Measurements from ENCODE around the gene CD59. TPM values are rescaled to one million over a fixed set of nuclear protein-coding genes. Genes with fewer than 3 reads are reported as not detected.
A peak's percentile ranks its signal among the peaks of the same experiment; 100 is the strongest.

The CD59 gene
- total and polyA plus RNA-seq, 2 of the 13 experiments (the other 11 are each of a cell fraction or from before 2014, with no cell fraction given): 127 to 289 TPM

DNA sequence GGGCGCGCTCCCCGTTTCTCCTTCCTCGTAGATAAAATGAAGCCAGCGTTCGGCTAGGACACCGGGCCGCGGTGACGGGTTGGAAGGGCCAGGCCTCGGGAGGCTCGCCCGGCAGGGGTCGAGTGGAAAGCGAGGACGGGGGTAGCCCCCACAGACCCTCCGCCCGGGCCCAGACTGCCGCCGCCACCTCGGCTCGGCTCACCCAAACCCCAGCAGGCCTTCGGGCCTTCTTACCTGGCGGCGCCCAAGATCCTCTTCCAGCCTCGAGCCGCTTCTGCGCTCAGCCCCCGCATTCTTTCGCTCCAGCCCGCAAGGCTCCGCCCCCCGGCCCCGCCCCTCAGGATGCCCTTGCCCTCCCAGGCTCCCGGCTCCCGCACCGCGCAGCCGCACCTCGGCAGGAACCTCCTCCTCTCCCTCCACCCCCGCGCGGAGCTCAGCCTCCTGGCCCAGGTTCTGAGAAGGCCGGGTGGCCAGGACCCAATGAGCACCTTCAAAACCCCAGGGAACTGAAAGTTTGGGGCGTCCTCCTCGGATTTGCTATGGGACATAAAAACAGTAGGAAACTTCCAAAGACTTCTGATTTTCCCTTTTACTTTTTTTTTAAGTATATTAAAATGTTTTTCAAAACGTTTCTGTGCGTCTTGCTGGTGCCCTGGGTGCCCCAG is at the start of gene CD59 (continued):
- no peak for TF ChIP-seq CEBPB (IDR thresholded peaks at IDR 0.05; ENCODE audit: borderline replicate concordance, low read depth, low read length)
- peak; percentile 40; the same call in 1 of the 2 replicates for TF ChIP-seq YEATS4 (CRISPR knock-in tag; IDR thresholded peaks at IDR 0.05; ENCODE audit: borderline replicate concordance)
- peak; percentile 72; the same call in 1 of the 2 replicates for TF ChIP-seq SAP130 (CRISPR knock-in tag; IDR thresholded peaks at IDR 0.05; ENCODE audit: low read depth)
- peak; percentile 58; the same call in 1 of the 2 replicates for TF ChIP-seq PHF21A (CRISPR knock-in tag; IDR thresholded peaks at IDR 0.05)
- TF ChIP-seq ZNF382 (CRISPR knock-in tag; IDR thresholded peaks at IDR 0.05; ENCODE audit: borderline replicate concordance): no peak
- TF ChIP-seq ZNF431 (CRISPR knock-in tag; IDR thresholded peaks at IDR 0.05; ENCODE audit: borderline replicate concordance, low read depth): peak; percentile 57; the same call in 1 of the 2 replicates
- TF ChIP-seq KDM2A (CRISPR knock-in tag; IDR thresholded peaks at IDR 0.05; ENCODE audit: borderline replicate concordance, low read depth): peak; percentile 28; the same call in 1 of the 2 replicates
- TF ChIP-seq, protein P1, sequence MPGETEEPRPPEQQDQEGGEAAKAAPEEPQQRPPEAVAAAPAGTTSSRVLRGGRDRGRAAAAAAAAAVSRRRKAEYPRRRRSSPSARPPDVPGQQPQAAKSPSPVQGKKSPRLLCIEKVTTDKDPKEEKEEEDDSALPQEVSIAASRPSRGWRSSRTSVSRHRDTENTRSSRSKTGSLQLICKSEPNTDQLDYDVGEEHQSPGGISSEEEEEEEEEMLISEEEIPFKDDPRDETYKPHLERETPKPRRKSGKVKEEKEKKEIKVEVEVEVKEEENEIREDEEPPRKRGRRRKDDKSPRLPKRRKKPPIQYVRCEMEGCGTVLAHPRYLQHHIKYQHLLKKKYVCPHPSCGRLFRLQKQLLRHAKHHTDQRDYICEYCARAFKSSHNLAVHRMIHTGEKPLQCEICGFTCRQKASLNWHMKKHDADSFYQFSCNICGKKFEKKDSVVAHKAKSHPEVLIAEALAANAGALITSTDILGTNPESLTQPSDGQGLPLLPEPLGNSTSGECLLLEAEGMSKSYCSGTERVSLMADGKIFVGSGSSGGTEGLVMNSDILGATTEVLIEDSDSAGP (CRISPR knock-in tag; IDR thresholded peaks at IDR 0.05; ENCODE audit: borderline replicate concordance): peak; percentile 52; the same call in 1 of the 2 replicates
- TF ChIP-seq RBFOX2 (IDR thresholded peaks at IDR 0.05; ENCODE audit: low read depth, low read length): peak; percentile 82
- peak; percentile 69 for TF ChIP-seq KAT8 (CRISPR knock-in tag; IDR thresholded peaks at IDR 0.05)
- TF ChIP-seq NFRKB (IDR thresholded peaks at IDR 0.05): no peak
- no peak for TF ChIP-seq ZNF772 (CRISPR knock-in tag; IDR thresholded peaks at IDR 0.05)
- peak; percentile 78; the same call in 1 of the 2 replicates for TF ChIP-seq ZBTB20 (CRISPR knock-in tag; IDR thresholded peaks at IDR 0.05; ENCODE audit: borderline replicate concordance, low read depth)
- TF ChIP-seq, protein P2, sequence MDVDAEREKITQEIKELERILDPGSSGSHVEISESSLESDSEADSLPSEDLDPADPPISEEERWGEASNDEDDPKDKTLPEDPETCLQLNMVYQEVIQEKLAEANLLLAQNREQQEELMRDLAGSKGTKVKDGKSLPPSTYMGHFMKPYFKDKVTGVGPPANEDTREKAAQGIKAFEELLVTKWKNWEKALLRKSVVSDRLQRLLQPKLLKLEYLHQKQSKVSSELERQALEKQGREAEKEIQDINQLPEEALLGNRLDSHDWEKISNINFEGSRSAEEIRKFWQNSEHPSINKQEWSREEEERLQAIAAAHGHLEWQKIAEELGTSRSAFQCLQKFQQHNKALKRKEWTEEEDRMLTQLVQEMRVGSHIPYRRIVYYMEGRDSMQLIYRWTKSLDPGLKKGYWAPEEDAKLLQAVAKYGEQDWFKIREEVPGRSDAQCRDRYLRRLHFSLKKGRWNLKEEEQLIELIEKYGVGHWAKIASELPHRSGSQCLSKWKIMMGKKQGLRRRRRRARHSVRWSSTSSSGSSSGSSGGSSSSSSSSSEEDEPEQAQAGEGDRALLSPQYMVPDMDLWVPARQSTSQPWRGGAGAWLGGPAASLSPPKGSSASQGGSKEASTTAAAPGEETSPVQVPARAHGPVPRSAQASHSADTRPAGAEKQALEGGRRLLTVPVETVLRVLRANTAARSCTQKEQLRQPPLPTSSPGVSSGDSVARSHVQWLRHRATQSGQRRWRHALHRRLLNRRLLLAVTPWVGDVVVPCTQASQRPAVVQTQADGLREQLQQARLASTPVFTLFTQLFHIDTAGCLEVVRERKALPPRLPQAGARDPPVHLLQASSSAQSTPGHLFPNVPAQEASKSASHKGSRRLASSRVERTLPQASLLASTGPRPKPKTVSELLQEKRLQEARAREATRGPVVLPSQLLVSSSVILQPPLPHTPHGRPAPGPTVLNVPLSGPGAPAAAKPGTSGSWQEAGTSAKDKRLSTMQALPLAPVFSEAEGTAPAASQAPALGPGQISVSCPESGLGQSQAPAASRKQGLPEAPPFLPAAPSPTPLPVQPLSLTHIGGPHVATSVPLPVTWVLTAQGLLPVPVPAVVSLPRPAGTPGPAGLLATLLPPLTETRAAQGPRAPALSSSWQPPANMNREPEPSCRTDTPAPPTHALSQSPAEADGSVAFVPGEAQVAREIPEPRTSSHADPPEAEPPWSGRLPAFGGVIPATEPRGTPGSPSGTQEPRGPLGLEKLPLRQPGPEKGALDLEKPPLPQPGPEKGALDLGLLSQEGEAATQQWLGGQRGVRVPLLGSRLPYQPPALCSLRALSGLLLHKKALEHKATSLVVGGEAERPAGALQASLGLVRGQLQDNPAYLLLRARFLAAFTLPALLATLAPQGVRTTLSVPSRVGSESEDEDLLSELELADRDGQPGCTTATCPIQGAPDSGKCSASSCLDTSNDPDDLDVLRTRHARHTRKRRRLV (CRISPR knock-in tag; IDR thresholded peaks at IDR 0.05): peak; percentile 76; the same call in 1 of the 2 replicates
- TF ChIP-seq ZNF264 (CRISPR knock-in tag; IDR thresholded peaks at IDR 0.05): 0 out of 2 replicates have a peak, but pooled peaks have one; percentile 11
- peak; percentile 41; the same call in 1 of the 3 replicates for TF ChIP-seq MXI1 (IDR thresholded peaks at IDR 0.05; ENCODE audit: borderline replicate concordance, low read depth, low read length)
- TF ChIP-seq, protein P3, sequence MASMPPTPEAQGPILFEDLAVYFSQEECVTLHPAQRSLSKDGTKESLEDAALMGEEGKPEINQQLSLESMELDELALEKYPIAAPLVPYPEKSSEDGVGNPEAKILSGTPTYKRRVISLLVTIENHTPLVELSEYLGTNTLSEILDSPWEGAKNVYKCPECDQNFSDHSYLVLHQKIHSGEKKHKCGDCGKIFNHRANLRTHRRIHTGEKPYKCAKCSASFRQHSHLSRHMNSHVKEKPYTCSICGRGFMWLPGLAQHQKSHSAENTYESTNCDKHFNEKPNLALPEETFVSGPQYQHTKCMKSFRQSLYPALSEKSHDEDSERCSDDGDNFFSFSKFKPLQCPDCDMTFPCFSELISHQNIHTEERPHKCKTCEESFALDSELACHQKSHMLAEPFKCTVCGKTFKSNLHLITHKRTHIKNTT (CRISPR knock-in tag; IDR thresholded peaks at IDR 0.05): peak; percentile 61; the same call in 1 of the 2 replicates
- TF ChIP-seq ZNF781 (CRISPR knock-in tag; IDR thresholded peaks at IDR 0.05; ENCODE audit: borderline replicate concordance, not compliant biosample characterization): peak; percentile 70
- no peak; the same call in 1 of the 2 replicates for TF ChIP-seq ZNF256 (CRISPR knock-in tag; conservative IDR thresholded peaks at IDR 0.05)
- no peak for TF ChIP-seq CAMTA2 (CRISPR knock-in tag; IDR thresholded peaks at IDR 0.05; ENCODE audit: borderline replicate concordance)
- TF ChIP-seq ZFP62 (CRISPR knock-in tag; IDR thresholded peaks at IDR 0.05): 0 out of 2 replicates have a peak, but pooled peaks have one; percentile 39
- peak; percentile 80 for TF ChIP-seq SP5 (CRISPR knock-in tag; IDR thresholded peaks at IDR 0.05; ENCODE audit: borderline replicate concordance, low read depth)

Data from HepG2 (cell line).